Right lobe of liver (tissue), 6 donors: ENCODE measurements around the gene HSP90AB1. TPM values are rescaled to one million over a fixed set of nuclear protein-coding genes. Genes with fewer than 3 reads are reported as not detected.

Experiments used
- ATAC-seq, 4 donors: fragments of 200-7000 bp; cut with Tn5 transposase; one replicate each; pipeline ENCODE4 v1.9.1; 2020; ENCODE audit warnings: mild to moderate bottlenecking in 4 of 4, moderate library complexity in 4 of 4
- DNase-seq, 3 donors: peaks; one replicate each; pipeline ENCODE4 v3.0.0-alpha.2; 2020
- H3K27ac ChIP-seq, 3 donors: fragments of 200-600 bp; one replicate each; pipeline ENCODE4 v1.8.0; 2022
- H3K27me3 ChIP-seq, 2 donors: fragments of 200-600 bp; one replicate each; pipeline ENCODE4 v1.8.0; 2022
- H3K36me3 ChIP-seq, 4 donors: fragments of 200-600 bp; sonication (generic) in 1 of 4; one replicate each; pipeline versions ENCODE4 v1.5.1 to v1.8.0; 2017 to 2022; ENCODE audit warnings: control low read depth in 1 of 4
- H3K4me1 ChIP-seq, 4 donors: fragments of 200-600 bp; sonication (generic) in 1 of 4; one replicate each; pipeline versions ENCODE4 v1.5.1 to v1.8.0; 2017 to 2022; ENCODE audit warnings: control low read depth in 1 of 4
- H3K4me3 ChIP-seq, 3 donors: fragments of 200-600 bp; one replicate each; pipeline ENCODE4 v1.8.0; 2022
- H3K9me3 ChIP-seq, 4 donors: fragments of 200-600 bp; sonication (generic) in 1 of 4; one replicate each; pipeline versions ENCODE4 v1.5.1 to v1.8.0; 2017 to 2022; ENCODE audit warnings: control low read depth in 1 of 4
- POLR2A ChIP-seq: fragments of 450-650 bp; IDR thresholded peaks from one replicate; pipeline ENCODE4 v1.6.1; 2017; ENCODE audit warnings: antibody characterized with exemption, mild to moderate bottlenecking
- WGBS: methylation state at CpG from one replicate; pipeline ENCODE4 v1.1.6; 2018; ENCODE audit warnings: low coverage, low lambda C conversion rate; ENCODE audit not compliant: insufficient coverage; ENCODE audit errors: missing lambda C conversion rate; 5-methylcytosine and 5-hydroxymethylcytosine counted together
- intact Hi-C, 2 donors: fragments of 100-400 bp; cut with DNase I; formaldehyde crosslinking; loops; one replicate each; pipeline versions ENCODE4 v1.11.2 to v1.14.1; 2022
- total RNA-seq, 6 experiments: library from RNA; depleted of rRNA in 2 of 6; stranded (reverse); fragments of >200 nt in 2 of 6; fragmentation: NEBNext Ultra II Directional in 3 of 6; extraction: Animal tissue kit (Norgen Biotek cat#: 25700) in 3 of 6; gene quantifications; one replicate each; pipeline versions ENCODE4 v1.1.0 to v1.2.4, GENCODE V29; 2016 to 2023
- TF ChIP-seq, protein P1 (sequence below), 4 donors: fragments of 200-600 bp in 3 of 4; fragments of 450-650 bp in 1 of 4; IDR thresholded peaks; one replicate each; pipeline versions ENCODE4 v1.5.1 to v1.8.0; 2016 to 2022; ENCODE audit warnings: antibody characterized with exemption in 4 of 4, mild to moderate bottlenecking in 2 of 4
- donor health status: DM: no; HTN: yes; CAD: no.
- donor health status: DM: no; HTN: no; CAD: no.
- donor health status: DM: no; HTN: no; CAD: no.
- donor health status: DM: no; HTN: yes; CAD: no.
- donor health status: DM: no; HTN: yes; CAD: no.

The HSP90AB1 gene
- total RNA-seq, 6 experiments from 2014 or later, result 183 to 566 (median 345) TPM

DNA sequence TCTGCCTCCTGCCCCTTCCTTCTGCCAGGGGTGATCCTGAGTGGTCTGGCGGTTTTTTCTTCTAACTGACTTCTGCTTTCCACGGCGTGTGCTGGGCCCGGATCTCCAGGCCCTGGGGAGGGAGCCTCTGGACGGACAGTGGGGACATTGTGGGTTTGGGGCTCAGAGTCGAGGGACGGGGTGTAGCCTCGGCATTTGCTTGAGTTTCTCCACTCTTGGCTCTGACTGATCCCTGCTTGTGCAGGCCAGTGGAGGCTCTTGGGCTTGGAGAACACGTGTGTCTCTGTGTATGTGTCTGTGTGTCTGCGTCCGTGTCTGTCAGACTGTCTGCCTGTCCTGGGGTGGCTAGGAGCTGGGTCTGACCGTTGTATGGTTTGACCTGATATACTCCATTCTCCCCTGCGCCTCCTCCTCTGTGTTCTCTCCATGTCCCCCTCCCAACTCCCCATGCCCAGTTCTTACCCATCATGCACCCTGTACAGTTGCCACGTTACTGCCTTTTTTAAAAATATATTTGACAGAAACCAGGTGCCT is 13.3 kb upstream of the HSP90AB1 start:
- H3K4me1 ChIP-seq, result peaks cover 0 to 65% (median 31%) of the 10 kb centered on the region in 4 donors
- TF ChIP-seq, protein P1, sequence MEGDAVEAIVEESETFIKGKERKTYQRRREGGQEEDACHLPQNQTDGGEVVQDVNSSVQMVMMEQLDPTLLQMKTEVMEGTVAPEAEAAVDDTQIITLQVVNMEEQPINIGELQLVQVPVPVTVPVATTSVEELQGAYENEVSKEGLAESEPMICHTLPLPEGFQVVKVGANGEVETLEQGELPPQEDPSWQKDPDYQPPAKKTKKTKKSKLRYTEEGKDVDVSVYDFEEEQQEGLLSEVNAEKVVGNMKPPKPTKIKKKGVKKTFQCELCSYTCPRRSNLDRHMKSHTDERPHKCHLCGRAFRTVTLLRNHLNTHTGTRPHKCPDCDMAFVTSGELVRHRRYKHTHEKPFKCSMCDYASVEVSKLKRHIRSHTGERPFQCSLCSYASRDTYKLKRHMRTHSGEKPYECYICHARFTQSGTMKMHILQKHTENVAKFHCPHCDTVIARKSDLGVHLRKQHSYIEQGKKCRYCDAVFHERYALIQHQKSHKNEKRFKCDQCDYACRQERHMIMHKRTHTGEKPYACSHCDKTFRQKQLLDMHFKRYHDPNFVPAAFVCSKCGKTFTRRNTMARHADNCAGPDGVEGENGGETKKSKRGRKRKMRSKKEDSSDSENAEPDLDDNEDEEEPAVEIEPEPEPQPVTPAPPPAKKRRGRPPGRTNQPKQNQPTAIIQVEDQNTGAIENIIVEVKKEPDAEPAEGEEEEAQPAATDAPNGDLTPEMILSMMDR (IDR thresholded peaks at IDR 0.05), result no peak
- TF ChIP-seq POLR2A, result no peak
- H3K27ac ChIP-seq, result peak overlapping the region; percentile 64 to 98 (median 97)
- H3K27me3 ChIP-seq, result no peaks in the 10 kb centered on the region
- H3K4me3 ChIP-seq, result no peak overlapping the region
- DNase-seq (no peak), ATAC-seq (no peak)
- intact Hi-C loops, result loop anchor here (5.0 to 10.0 kb wide), 3 partner anchors 59 to 129 kb away; no protein-coding TSS in a partner anchor
- peaks cover 0 to 12% (median 0%) of the 10 kb centered on the region in 4 donors for H3K36me3 ChIP-seq
- 21% methylated on average over 2 of the region's 14 CpGs for WGBS
- no peaks in the 10 kb centered on the region for H3K9me3 ChIP-seq

DNA sequence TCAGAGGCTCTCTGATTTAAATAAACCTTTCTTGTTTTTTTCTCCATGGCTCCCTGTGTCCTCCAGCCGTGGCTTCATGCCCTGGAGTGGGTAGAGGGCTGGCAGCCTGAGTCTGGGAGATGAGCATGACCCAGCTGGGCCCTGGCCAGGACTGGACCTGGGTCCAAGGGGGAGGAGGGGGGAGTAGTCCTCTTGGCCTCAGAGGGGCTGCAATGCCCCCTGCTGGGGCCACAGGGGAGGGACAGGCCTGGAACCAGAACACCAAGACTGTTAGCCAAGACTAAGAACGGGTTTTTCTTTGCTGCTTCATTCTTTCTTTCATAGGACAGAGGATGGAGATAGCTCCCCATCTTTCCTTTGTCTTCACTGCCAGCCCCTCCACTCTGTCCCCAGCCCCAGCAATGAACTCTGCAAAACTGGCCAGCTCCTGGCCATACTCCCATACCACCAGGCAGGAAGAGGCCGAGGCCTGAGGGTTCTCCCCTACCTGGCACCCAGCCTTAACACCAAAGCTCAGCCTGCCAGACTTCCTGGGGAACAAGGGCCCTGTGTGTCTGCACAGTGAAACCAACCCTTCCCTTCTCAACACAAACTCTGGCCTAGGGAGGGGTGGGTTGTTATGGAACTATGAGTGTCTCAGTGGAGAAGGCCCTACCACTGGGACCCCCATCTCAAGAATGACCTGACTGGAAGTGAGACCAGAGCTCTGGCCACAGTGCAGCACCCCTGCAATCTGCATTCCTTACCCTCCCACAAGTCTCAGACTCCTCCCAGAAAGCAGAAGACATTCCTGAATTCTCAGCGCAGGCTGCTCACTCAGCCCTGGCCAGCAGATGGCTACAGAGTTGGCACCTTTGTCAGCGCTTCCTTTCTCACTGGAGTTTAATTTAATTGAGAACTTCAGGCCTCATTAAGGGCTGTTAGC is 12.5 kb upstream of the HSP90AB1 start:
- WGBS, result 7% methylated on average over 4 of the region's 5 CpGs
- peak overlapping the region; percentile 64 to 98 (median 97) for H3K27ac ChIP-seq
- H3K9me3 ChIP-seq, result no peaks in the 10 kb centered on the region
- peak; percentile 44 to 71 (median 62) for ATAC-seq
- TF ChIP-seq, protein P1 (IDR thresholded peaks at IDR 0.05), result peak; percentile 73 to 89 (median 80)
- TF ChIP-seq POLR2A, result no peak
- intact Hi-C loops, result loop anchor here (5.0 to 10.0 kb wide), 3 partner anchors 60 to 130 kb away; no protein-coding TSS in a partner anchor
- peaks cover 0 to 57% (median 27%) of the 10 kb centered on the region in 4 donors for H3K4me1 ChIP-seq
- peak; percentile 87 to 94 (median 94) for DNase-seq
- H3K27me3 ChIP-seq, result no peaks in the 10 kb centered on the region
- peaks cover 0 to 12% (median 0%) of the 10 kb centered on the region in 4 donors for H3K36me3 ChIP-seq
- H3K4me3 ChIP-seq, result no peak overlapping the region

GRCh38 chr6:44235269-44235668 is 11.6 kb upstream of the HSP90AB1 start:
- intact Hi-C loops, result loop anchor here in 1 of 2 donors (10.0 kb wide), 2 partner anchors 60 to 130 kb away; no protein-coding TSS in a partner anchor
- TF ChIP-seq, protein P1 (IDR thresholded peaks at IDR 0.05), result no peak
- no peak for TF ChIP-seq POLR2A
- ATAC-seq (no peak), DNase-seq (no peak)
- H3K27ac ChIP-seq, result peak overlapping the region; percentile 64 to 98 (median 97)
- 38% methylated on average over 5 of the region's 6 CpGs for WGBS
- H3K36me3 ChIP-seq, result peaks cover 0 to 12% (median 0%) of the 10 kb centered on the region in 4 donors
- no peaks in the 10 kb centered on the region for H3K27me3 ChIP-seq
- H3K4me3 ChIP-seq, result no peak overlapping the region
- H3K9me3 ChIP-seq, result no peaks in the 10 kb centered on the region
- H3K4me1 ChIP-seq, result peaks cover 0 to 48% (median 23%) of the 10 kb centered on the region in 4 donors

- H3K4me1 ChIP-seq, result peaks cover 0 to 45% (median 23%) of the 10 kb centered on the region in 4 donors
- peak in 2 of 3 donors; percentile 58 to 75 for DNase-seq
- WGBS, result 53% methylated on average over 5 of the region's 6 CpGs
- no peak overlapping the region for H3K4me3 ChIP-seq
- peaks cover 0 to 12% (median 0%) of the 10 kb centered on the region in 4 donors for H3K36me3 ChIP-seq
- ATAC-seq, result peak; percentile 0 to 19 (median 8)
- H3K27ac ChIP-seq, result peak overlapping the region; percentile 97 to 99 (median 98)
- intact Hi-C loops, result loop anchor here in 1 of 2 donors (10.0 kb wide), 2 partner anchors 61 to 131 kb away; no protein-coding TSS in a partner anchor
- H3K9me3 ChIP-seq, result no peaks in the 10 kb centered on the region
- no peak for TF ChIP-seq POLR2A
- TF ChIP-seq, protein P1 (IDR thresholded peaks at IDR 0.05), result peak in 3 of 4 donors; percentile 4 to 24 (median 5)
- no peaks in the 10 kb centered on the region for H3K27me3 ChIP-seq
Measured at GRCh38 chr6:44235891-44236516, 10.9 kb upstream of the HSP90AB1 start.
